ENCODE measurements around the gene METAP1D.

- TF ChIP-seq EZH2 (IDR thresholded peaks at IDR 0.05; ENCODE audit: borderline replicate concordance, low read depth, low read length, severe bottlenecking) (no peak), MAX (IDR thresholded peaks at IDR 0.05; ENCODE audit: insufficient read depth, insufficient read length) (no peak), POLR2AphosphoS5 (IDR thresholded peaks at IDR 0.05; ENCODE audit: insufficient read depth, low read depth, low read length) (no peak), POLR2A (IDR thresholded peaks at IDR 0.05; ENCODE audit: low read depth, low read length) (no peak)
- TF ChIP-seq, protein P1, sequence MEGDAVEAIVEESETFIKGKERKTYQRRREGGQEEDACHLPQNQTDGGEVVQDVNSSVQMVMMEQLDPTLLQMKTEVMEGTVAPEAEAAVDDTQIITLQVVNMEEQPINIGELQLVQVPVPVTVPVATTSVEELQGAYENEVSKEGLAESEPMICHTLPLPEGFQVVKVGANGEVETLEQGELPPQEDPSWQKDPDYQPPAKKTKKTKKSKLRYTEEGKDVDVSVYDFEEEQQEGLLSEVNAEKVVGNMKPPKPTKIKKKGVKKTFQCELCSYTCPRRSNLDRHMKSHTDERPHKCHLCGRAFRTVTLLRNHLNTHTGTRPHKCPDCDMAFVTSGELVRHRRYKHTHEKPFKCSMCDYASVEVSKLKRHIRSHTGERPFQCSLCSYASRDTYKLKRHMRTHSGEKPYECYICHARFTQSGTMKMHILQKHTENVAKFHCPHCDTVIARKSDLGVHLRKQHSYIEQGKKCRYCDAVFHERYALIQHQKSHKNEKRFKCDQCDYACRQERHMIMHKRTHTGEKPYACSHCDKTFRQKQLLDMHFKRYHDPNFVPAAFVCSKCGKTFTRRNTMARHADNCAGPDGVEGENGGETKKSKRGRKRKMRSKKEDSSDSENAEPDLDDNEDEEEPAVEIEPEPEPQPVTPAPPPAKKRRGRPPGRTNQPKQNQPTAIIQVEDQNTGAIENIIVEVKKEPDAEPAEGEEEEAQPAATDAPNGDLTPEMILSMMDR (IDR thresholded peaks at IDR 0.05; ENCODE audit: extremely low read depth in 1 of 2, insufficient read depth in 1 of 2, low read depth in 1 of 2, low read length in 2 of 2): no peak
These were observed 43.5 kb upstream of the METAP1D start for GRCh38 chr2:171956135-171956825.

Data from endothelial cell of umbilical vein (primary cell).